GM06990 (cell line): ENCODE measurements around the gene TERT.

ENCODE experiments used
- DNase-seq: peaks from one replicate; pipeline ENCODE4 v3.0.0-alpha.2; 2011; ENCODE audit not compliant: insufficient read length; ENCODE audit errors: extremely low read depth
- H3K27me3 ChIP-seq: replicated peaks from 2 replicates; pipeline ENCODE4 v1.6.0; 2011; ENCODE audit warnings: low read length; ENCODE audit not compliant: control insufficient read depth, insufficient read depth
- H3K36me3 ChIP-seq: 2 replicates; pipeline ENCODE4 v1.5.1; 2011; ENCODE audit warnings: low read length; ENCODE audit not compliant: control insufficient read depth, insufficient read depth
- H3K4me3 ChIP-seq: replicated peaks from 2 replicates; pipeline ENCODE4 v1.5.1; 2011; ENCODE audit warnings: low read depth, mild to moderate bottlenecking, control low read depth, low read length
- TF ChIP-seq, protein P1 (sequence below): IDR thresholded peaks from 2 replicates; pipeline ENCODE4 v1.5.1; 2011; ENCODE audit warnings: low read length, control low read depth, mild to moderate bottlenecking, inconsistent platforms; ENCODE audit not compliant: insufficient read depth, poor library complexity, severe bottlenecking

Gene TERT

DNA sequence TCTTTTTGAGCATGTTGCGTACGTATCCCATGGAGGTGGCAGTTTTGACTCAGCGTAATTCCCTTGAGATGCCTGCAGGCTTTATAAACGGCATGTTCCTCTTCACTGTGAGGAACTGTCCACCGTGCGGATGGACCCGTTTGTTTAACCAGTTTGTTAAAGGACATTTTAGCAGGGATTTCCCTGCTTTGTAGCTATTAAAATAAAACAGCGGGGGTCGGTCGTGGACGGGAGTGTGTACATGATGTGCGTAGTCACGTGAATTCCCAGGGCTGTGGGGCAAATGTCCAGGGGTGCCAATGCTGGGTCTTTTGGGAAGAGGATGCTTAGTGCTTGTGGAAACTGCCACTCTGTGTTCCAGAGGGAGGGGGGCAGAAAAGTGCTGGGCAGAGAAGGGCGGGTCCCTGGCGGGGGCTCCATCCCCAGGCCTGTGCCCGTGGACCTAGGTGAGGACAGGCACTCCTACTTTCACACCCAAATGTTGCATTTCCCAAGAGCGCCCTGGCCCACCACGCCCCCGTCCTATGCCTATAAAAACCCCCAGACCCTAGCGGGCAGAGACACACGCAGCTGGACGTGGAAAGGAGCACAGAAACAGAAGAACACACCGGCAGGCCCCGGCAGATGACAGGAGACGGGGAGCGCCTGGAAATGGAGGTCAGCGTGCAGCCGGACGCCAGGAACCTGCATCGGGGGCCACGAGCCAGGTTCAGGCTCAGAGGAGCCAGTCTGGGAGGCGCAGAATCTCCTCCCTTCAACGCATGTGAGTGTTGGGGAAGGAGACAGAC is 4.0 kb upstream of the TERT start:
- DNase-seq, result no peak
- no peaks in the 10 kb centered on the region for H3K36me3 ChIP-seq
- TF ChIP-seq, protein P1, sequence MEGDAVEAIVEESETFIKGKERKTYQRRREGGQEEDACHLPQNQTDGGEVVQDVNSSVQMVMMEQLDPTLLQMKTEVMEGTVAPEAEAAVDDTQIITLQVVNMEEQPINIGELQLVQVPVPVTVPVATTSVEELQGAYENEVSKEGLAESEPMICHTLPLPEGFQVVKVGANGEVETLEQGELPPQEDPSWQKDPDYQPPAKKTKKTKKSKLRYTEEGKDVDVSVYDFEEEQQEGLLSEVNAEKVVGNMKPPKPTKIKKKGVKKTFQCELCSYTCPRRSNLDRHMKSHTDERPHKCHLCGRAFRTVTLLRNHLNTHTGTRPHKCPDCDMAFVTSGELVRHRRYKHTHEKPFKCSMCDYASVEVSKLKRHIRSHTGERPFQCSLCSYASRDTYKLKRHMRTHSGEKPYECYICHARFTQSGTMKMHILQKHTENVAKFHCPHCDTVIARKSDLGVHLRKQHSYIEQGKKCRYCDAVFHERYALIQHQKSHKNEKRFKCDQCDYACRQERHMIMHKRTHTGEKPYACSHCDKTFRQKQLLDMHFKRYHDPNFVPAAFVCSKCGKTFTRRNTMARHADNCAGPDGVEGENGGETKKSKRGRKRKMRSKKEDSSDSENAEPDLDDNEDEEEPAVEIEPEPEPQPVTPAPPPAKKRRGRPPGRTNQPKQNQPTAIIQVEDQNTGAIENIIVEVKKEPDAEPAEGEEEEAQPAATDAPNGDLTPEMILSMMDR, result no peak
- no peaks in the 10 kb centered on the region; the same call in 1 of the 2 replicates for H3K27me3 ChIP-seq
- H3K4me3 ChIP-seq, result no peak overlapping the region

DNA sequence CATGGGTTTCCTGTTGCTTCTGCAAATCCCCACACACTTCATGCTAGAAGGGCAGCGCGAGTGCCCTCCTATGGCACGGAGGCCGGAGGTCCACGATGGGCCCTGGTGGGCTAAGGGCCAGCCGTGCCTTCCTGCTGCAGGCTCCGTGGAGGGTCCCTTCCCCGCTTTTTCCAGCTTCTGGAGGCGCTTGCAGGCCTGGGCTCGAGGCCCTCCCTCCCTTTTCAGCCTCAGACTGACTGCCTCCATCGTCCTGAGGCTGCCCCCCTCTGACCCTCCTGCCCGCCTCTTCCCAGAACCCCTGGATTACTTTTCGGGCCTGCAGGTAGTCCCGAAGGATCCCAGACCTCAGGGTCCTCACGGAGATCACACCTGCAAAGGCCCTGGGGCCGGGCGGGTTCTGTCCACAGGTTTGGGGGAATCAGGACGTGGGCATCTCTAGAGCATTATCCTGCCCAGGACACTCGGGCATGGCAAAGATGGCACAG is 3.2 kb upstream of the TERT start:
- DNase-seq, result no peak
- Histone ChIP-seq H3K27me3 (no peaks in the 10 kb centered on the region; the same call in 1 of the 2 replicates), H3K36me3 (no peaks in the 10 kb centered on the region), H3K4me3 (no peak overlapping the region)
- TF ChIP-seq, protein P1, result no peak

DNA sequence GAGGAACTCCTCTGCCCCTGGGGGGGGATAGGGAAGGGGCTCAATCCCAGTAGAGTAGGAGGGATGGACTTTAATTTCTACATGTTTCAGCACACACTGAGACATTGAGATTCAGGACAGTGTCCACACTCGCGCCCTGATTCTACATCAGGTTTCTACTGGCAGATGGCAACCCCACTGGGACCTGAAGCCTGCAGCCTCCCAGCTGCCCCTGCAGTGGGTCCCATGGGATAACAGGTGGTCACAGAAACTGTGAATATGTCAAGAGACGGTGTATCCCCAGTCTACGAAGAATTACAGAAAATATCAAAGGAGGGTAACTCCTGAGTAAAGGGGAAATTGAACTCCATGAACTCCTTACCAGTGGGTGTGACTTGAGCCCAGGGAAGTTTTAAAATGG is 2.4 kb upstream of the TERT start:
- TF ChIP-seq, protein P1, result no peak
- no peaks in the 10 kb centered on the region; the same call in 1 of the 2 replicates for H3K27me3 ChIP-seq
- no peaks in the 10 kb centered on the region for H3K36me3 ChIP-seq
- DNase-seq, result no peak
- H3K4me3 ChIP-seq, result no peak overlapping the region

- no peak for DNase-seq
- H3K36me3 ChIP-seq, result no peaks in the 10 kb centered on the region
- no peaks in the 10 kb centered on the region; the same call in 1 of the 2 replicates for H3K27me3 ChIP-seq
- no peak overlapping the region for H3K4me3 ChIP-seq
- TF ChIP-seq, protein P1, result no peak
Observed at GRCh38 chr5:1295650-1296037, 776 bp upstream of the TERT start.

- TF ChIP-seq, protein P1, result no peak
- Histone ChIP-seq H3K4me3 (no peak overlapping the region), H3K36me3 (no peaks in the 10 kb centered on the region), H3K27me3 (no peaks in the 10 kb centered on the region; the same call in 1 of the 2 replicates)
- DNase-seq, result no peak
Observed at GRCh38 chr5:1294206-1294834, 548 bp downstream of the TERT start.
